ENCODE measurements around the gene B3GAT3. TPM values are rescaled to one million over a fixed set of nuclear protein-coding genes. Genes with fewer than 3 reads are reported as not detected.
A peak's percentile ranks its signal among the peaks of the same experiment; 100 is the strongest.
"Not testable (repeated sequence)": the region's sequence is repeated elsewhere in the genome, so short reads cannot be mapped to it uniquely, and the experiment has no call there.

The B3GAT3 gene
- total and polyA plus RNA-seq, 12 donors, result 6.8 to 41.2 (median 11.3) TPM

GRCh38 chr11:62627713-62628112 lies 5.9 kb upstream of the B3GAT3 start:
- ATAC-seq, result no peak
- no peaks in the 10 kb centered on the region for H3K27me3 ChIP-seq
- 85 to 86% methylated on average over 3 of the region's 3 CpGs for WGBS, 2 donors
- no peaks in the 10 kb centered on the region for H3K9me3 ChIP-seq
- H3K36me3 ChIP-seq, result peaks cover 8 to 82% (median 58%) of the 10 kb centered on the region in 9 donors
- no peak for DNase-seq
- TF ChIP-seq CTCF (IDR thresholded peaks at IDR 0.05), result peak in 1 of 9 donors; percentile 8
- intact Hi-C loops (cut with DNase I), result no loop called here
- peaks cover 0 to 1% (median 0%) of the 10 kb centered on the region in 9 donors for H3K4me1 ChIP-seq
- no peak overlapping the region for H3K27ac ChIP-seq
- H3K4me3 ChIP-seq, result no peak overlapping the region

- no peak for ATAC-seq
- Histone ChIP-seq H3K4me1 (peaks cover 4 to 27% (median 21%) of the 10 kb centered on the region in 9 donors), H3K9me3 (no peaks in the 10 kb centered on the region), H3K4me3 (peak overlapping the region in 7 of 10 donors; percentile 64 to 92 (median 74)), H3K36me3 (peaks cover 0 to 42% (median 18%) of the 10 kb centered on the region in 9 donors), H3K27me3 (no peaks in the 10 kb centered on the region), H3K27ac (peak overlapping the region; percentile 44 to 95 (median 89))
- 74 to 84% methylated on average over 7 of the region's 7 CpGs for WGBS, 2 donors
- intact Hi-C loops (cut with DNase I), result loop anchor here in 3 of 10 donors (1.0 to 2.0 kb wide), 3 partner anchors 20 to 31 kb away; partner anchors contain the start of genes GANAB (in 2 of the 3) and TUT1 (in 1 of the 3)
- no peak for TF ChIP-seq CTCF (IDR thresholded peaks at IDR 0.05)
- no peak for DNase-seq
Observed at GRCh38 chr11:62622476-62623089, 797 bp upstream of the B3GAT3 start.

GRCh38 chr11:62621027-62621566 lies 689 bp downstream of the B3GAT3 start:
- Histone ChIP-seq H3K9me3 (no peaks in the 10 kb centered on the region), H3K27ac (peak overlapping the region; percentile 44 to 95 (median 89)), H3K36me3 (peaks cover 0 to 42% (median 17%) of the 10 kb centered on the region in 9 donors), H3K4me3 (peak overlapping the region; percentile 50 to 92 (median 74)), H3K27me3 (no peaks in the 10 kb centered on the region), H3K4me1 (peaks cover 4 to 27% (median 21%) of the 10 kb centered on the region in 9 donors)
- 31 to 34% methylated on average over 8 of the region's 8 CpGs for WGBS, 2 donors
- no peak for ATAC-seq
- TF ChIP-seq CTCF (IDR thresholded peaks at IDR 0.05), result no peak
- DNase-seq, result no peak
- intact Hi-C loops (cut with DNase I), result no loop called here

GRCh38 chr11:62616957-62617356 lies 4.8 kb downstream of the B3GAT3 start:
- H3K27ac ChIP-seq; H3K4me3 ChIP-seq; intact Hi-C loops (cut with DNase I); H3K9me3 ChIP-seq; DNase-seq; ATAC-seq; H3K27me3 ChIP-seq: not testable (repeated sequence)
- peaks cover 7 to 30% (median 20%) of the 10 kb centered on the region in 9 donors for H3K4me1 ChIP-seq
- H3K36me3 ChIP-seq, result peaks cover 0 to 44% (median 10%) of the 10 kb centered on the region in 9 donors
- WGBS, 2 donors, result 98% methylated on average over 14 of the region's 14 CpGs

- DNase-seq (no peak), ATAC-seq (no peak)
Observed at GRCh38 chr11:62615521-62615920, 6.3 kb downstream of the B3GAT3 start.

More at GRCh38 chr11:62615521-62615920, 6.3 kb downstream of the B3GAT3 start:
- intact Hi-C loops (cut with DNase I), result no loop called here
- Histone ChIP-seq H3K36me3 (peaks cover 0 to 47% (median 10%) of the 10 kb centered on the region in 9 donors), H3K27ac (no peak overlapping the region), H3K4me3 (no peak overlapping the region), H3K9me3 (no peaks in the 10 kb centered on the region), H3K4me1 (peaks cover 12 to 35% (median 25%) of the 10 kb centered on the region in 9 donors), H3K27me3 (no peaks in the 10 kb centered on the region)
- WGBS, 2 donors, result 91 to 93% methylated on average over 7 of the region's 7 CpGs
- no peak for TF ChIP-seq CTCF (IDR thresholded peaks at IDR 0.05)
